GM18951 (cell line): ENCODE results near the gene ADAT3.
"Not testable (repeated sequence)": the region's sequence is repeated elsewhere in the genome, so short reads cannot be mapped to it uniquely, and the experiment has no call there.

Experiments used
- POLR2A ChIP-seq: IDR thresholded peaks from 4 replicates; pipeline ENCODE4 v1.6.1; 2011; ENCODE audit warnings: mild to moderate bottlenecking; ENCODE audit not compliant: insufficient read length, insufficient read depth; ENCODE audit errors: extremely low read depth
- in situ Hi-C: fragments of 300-500 bp; cut with MboI; formaldehyde crosslinking; loops from one replicate; pipeline ENCODE4 v1.12.0; 2022; ENCODE audit warnings: low sequenced_read_pairs, mixed read lengths, inconsistent platforms; ENCODE audit not compliant: unreplicated experiment

ADAT3 gene

GRCh38 chr19:1873524-1874473, 31.4 kb upstream of the ADAT3 start:
- no peak for TF ChIP-seq POLR2A
- in situ Hi-C loops, result no loop called here

GRCh38 chr19:1874554-1875185, 30.5 kb upstream of the ADAT3 start:
- in situ Hi-C loops, result no loop called here

GRCh38 chr19:1875265-1875645, 29.9 kb upstream of the ADAT3 start:
- in situ Hi-C loops, result not testable (repeated sequence)

More at GRCh38 chr19:1874554-1875185, 30.5 kb upstream of the ADAT3 start:
- no peak for TF ChIP-seq POLR2A

GRCh38 chr19:1875646-1876495, 29.3 kb upstream of the ADAT3 start:
- in situ Hi-C loops, result no loop called here
- TF ChIP-seq POLR2A, result peak; percentile 93

- in situ Hi-C loops, result not testable (repeated sequence)
These were observed 28.5 kb upstream of the ADAT3 start for GRCh38 chr19:1876496-1877279.

- in situ Hi-C loops, result not testable (repeated sequence)
These were observed 27.9 kb upstream of the ADAT3 start for GRCh38 chr19:1877280-1877660.

- in situ Hi-C loops, result not testable (repeated sequence)
These were observed 26.6 kb upstream of the ADAT3 start for GRCh38 chr19:1878583-1878982.

- in situ Hi-C loops, result not testable (repeated sequence)
These were observed 25.2 kb upstream of the ADAT3 start for GRCh38 chr19:1879982-1880381.

GRCh38 chr19:1880611-1881392, 24.4 kb upstream of the ADAT3 start:
- in situ Hi-C loops, result no loop called here
- TF ChIP-seq POLR2A, result no peak

GRCh38 chr19:1881393-1882088, 23.7 kb upstream of the ADAT3 start:
- in situ Hi-C loops, result not testable (repeated sequence)

GRCh38 chr19:1882089-1882785, 23.0 kb upstream of the ADAT3 start:
- in situ Hi-C loops, result no loop called here
- no peak for TF ChIP-seq POLR2A
